Spinal cord (tissue), 10 donors: Measurements from ENCODE around the gene ADRM1. TPM values are rescaled to one million over a fixed set of nuclear protein-coding genes. Genes with fewer than 3 reads are reported as not detected.

ENCODE experiments used
- DNase-seq, 6 donors: peaks; one replicate each; pipeline versions ENCODE4 v3.0.0 to v3.0.0-alpha.2; 2013 to 2015; ENCODE audit warnings: low spot score in 6 of 6, low read depth in 4 of 6
- H3K27ac ChIP-seq: one replicate; pipeline ENCODE4 v1.5.1; 2013; ENCODE audit warnings: low read depth, low read length, control low read depth
- H3K27me3 ChIP-seq: one replicate; pipeline ENCODE4 v1.6.1; 2013; ENCODE audit warnings: low read length; ENCODE audit not compliant: control insufficient read depth, insufficient read depth
- H3K36me3 ChIP-seq: one replicate; pipeline ENCODE4 v1.6.1; 2013; ENCODE audit warnings: low read length; ENCODE audit not compliant: control insufficient read depth, insufficient read depth
- H3K4me1 ChIP-seq: one replicate; pipeline ENCODE4 v1.6.1; 2013; ENCODE audit warnings: low read length; ENCODE audit not compliant: control insufficient read depth, insufficient read depth
- H3K4me3 ChIP-seq: one replicate; pipeline ENCODE4 v1.5.1; 2013; ENCODE audit warnings: low read depth, low read length, control low read depth
- H3K9me3 ChIP-seq: one replicate; pipeline ENCODE4 v1.6.1; 2013; ENCODE audit warnings: low read length; ENCODE audit not compliant: control insufficient read depth, insufficient read depth
- WGBS: methylation state at CpG from one replicate; pipeline ENCODE4 v1.1.5; 2013; ENCODE audit warnings: missing lambda C conversion rate; ENCODE audit not compliant: insufficient coverage; 5-methylcytosine and 5-hydroxymethylcytosine counted together
- polyA plus RNA-seq, 2 donors: library from polyadenylated mRNA; unstranded; fragments of 120-200 nt; gene quantifications; one replicate each; pipeline ENCODE4 v1.2.1, GENCODE V29; 2013; ENCODE audit not compliant: insufficient read length in 2 of 2
- total RNA-seq, 2 donors: library from RNA; depleted of rRNA in 1 of 2; stranded (reverse); fragments of 120-200 nt in 1 of 2; fragments of >200 nt in 1 of 2; gene quantifications; one replicate each; pipeline versions ENCODE4 v1.2.3 to v1.2.4, GENCODE V29; 2013 to 2014
- donor health status: healthy.

The ADRM1 gene
- total and polyA plus RNA-seq, 4 donors, result 33.7 to 86.1 (median 80.3) TPM

GRCh38 chr20:62265365-62265764 lies 37.4 kb upstream of the ADRM1 start:
- H3K36me3 ChIP-seq, result peaks cover 73% of the 10 kb centered on the region

GRCh38 chr20:62266340-62266739 lies 36.5 kb upstream of the ADRM1 start:
- 97% methylated on average over 7 of the region's 10 CpGs for WGBS
- Histone ChIP-seq H3K9me3 (no peaks in the 10 kb centered on the region), H3K4me1 (no peaks in the 10 kb centered on the region), H3K36me3 (peaks cover 71% of the 10 kb centered on the region), H3K27me3 (no peaks in the 10 kb centered on the region), H3K27ac (no peak overlapping the region), H3K4me3 (no peak overlapping the region)
- no peak for DNase-seq

More at GRCh38 chr20:62265365-62265764, 37.4 kb upstream of the ADRM1 start:
- no peak overlapping the region for H3K27ac ChIP-seq
- H3K4me1 ChIP-seq, result no peaks in the 10 kb centered on the region
- no peak overlapping the region for H3K4me3 ChIP-seq
- no peaks in the 10 kb centered on the region for H3K27me3 ChIP-seq
- no peaks in the 10 kb centered on the region for H3K9me3 ChIP-seq
- no peak for DNase-seq
- WGBS, result no CpG with 5 or more reads among the region's 1 CpG

DNA sequence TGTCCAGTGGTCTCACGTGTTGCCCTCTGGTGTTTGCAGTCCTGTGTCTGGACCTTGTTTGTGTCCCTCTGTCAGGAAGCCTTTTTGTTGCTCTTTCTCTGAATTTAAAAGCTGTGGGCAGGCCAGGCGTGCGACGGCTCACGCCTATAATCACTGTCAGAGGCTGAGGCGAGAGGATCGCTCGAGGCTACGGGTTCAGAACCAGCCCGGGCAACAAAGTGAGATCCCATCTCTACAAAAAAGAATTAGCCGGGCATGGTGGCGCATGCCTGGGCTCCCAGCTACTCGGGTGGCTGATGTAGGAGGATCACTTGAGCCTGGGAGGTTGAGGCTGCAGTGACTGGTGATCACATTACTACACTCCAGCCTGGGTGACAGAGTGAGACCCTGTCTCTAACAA lies 35.9 kb upstream of the ADRM1 start:
- Histone ChIP-seq H3K27me3 (no peaks in the 10 kb centered on the region), H3K9me3 (no peaks in the 10 kb centered on the region), H3K36me3 (peaks cover 71% of the 10 kb centered on the region), H3K4me1 (no peaks in the 10 kb centered on the region), H3K4me3 (no peak overlapping the region), H3K27ac (no peak overlapping the region)
- 90% methylated on average over 9 of the region's 13 CpGs for WGBS
- no peak for DNase-seq

DNA sequence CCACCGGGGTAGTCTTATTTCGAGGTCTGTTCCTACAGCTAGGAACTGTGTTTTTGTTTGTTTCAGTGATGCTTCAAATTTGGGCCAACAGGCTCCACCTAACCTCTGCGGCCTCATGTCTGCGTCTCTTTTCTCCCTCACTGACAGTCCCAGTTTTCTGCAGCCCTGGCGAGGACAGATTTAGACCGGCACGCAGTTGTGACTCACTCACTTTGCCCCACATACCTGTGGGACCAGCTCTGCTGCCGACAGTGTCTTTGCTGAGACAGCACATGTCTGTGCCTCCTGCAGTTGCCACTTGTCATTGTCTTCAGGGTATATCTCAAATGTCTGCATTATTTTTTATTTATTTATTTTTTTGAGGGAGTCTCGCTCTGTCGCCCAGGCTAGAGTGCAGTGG lies 35.3 kb upstream of the ADRM1 start:
- no peaks in the 10 kb centered on the region for H3K9me3 ChIP-seq
- H3K4me3 ChIP-seq, result no peak overlapping the region
- no peaks in the 10 kb centered on the region for H3K4me1 ChIP-seq
- DNase-seq, result no peak
- H3K27me3 ChIP-seq, result no peaks in the 10 kb centered on the region
- H3K27ac ChIP-seq, result no peak overlapping the region
- H3K36me3 ChIP-seq, result peaks cover 71% of the 10 kb centered on the region
- WGBS, result 86% methylated on average over 5 of the region's 10 CpGs

- no peaks in the 10 kb centered on the region for H3K27me3 ChIP-seq
- H3K27ac ChIP-seq, result no peak overlapping the region
- H3K4me3 ChIP-seq, result no peak overlapping the region
- 94% methylated on average over 6 of the region's 7 CpGs for WGBS
- H3K9me3 ChIP-seq, result no peaks in the 10 kb centered on the region
- peaks cover 71% of the 10 kb centered on the region for H3K36me3 ChIP-seq
- no peaks in the 10 kb centered on the region for H3K4me1 ChIP-seq
- no peak for DNase-seq
Observed at GRCh38 chr20:62268228-62268900, 34.4 kb upstream of the ADRM1 start.

DNA sequence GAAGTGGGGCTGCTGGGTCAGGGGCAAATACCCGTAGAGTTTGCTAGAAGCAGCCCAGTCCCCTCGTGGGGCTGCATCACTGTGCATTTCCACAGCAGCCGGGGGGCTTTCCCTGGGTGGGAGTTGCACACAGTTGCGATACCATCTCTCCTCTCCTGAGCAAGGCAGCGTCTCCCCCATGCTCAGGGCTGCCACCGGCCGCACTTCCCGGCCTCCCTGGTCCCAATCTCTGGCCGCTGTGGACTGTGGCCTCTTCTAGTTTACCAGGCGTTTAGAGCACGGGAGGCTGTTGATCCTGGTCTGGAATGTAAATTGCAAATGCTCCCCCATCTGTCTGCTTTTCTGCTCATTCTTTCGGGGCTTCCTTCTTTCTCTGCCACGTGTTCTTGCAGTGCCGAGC lies 33.4 kb upstream of the ADRM1 start:
- H3K27me3 ChIP-seq, result no peaks in the 10 kb centered on the region
- no peak for DNase-seq
- no peak overlapping the region for H3K4me3 ChIP-seq
- no peaks in the 10 kb centered on the region for H3K9me3 ChIP-seq
- H3K4me1 ChIP-seq, result no peaks in the 10 kb centered on the region
- H3K27ac ChIP-seq, result no peak overlapping the region
- WGBS, result 82% methylated on average over 11 of the region's 14 CpGs
- H3K36me3 ChIP-seq, result peaks cover 62% of the 10 kb centered on the region

GRCh38 chr20:62269871-62270270 lies 32.9 kb upstream of the ADRM1 start:
- no peak for DNase-seq
- H3K4me3 ChIP-seq, result no peak overlapping the region
- H3K4me1 ChIP-seq, result no peaks in the 10 kb centered on the region
- no peaks in the 10 kb centered on the region for H3K9me3 ChIP-seq
- WGBS, result 91% methylated on average over 17 of the region's 17 CpGs
- no peaks in the 10 kb centered on the region for H3K27me3 ChIP-seq
- peaks cover 61% of the 10 kb centered on the region for H3K36me3 ChIP-seq
- no peak overlapping the region for H3K27ac ChIP-seq

- Histone ChIP-seq H3K4me1 (no peaks in the 10 kb centered on the region), H3K9me3 (no peaks in the 10 kb centered on the region), H3K4me3 (no peak overlapping the region), H3K27ac (no peak overlapping the region), H3K36me3 (peaks cover 56% of the 10 kb centered on the region), H3K27me3 (no peaks in the 10 kb centered on the region)
- WGBS, result 86% methylated on average over 10 of the region's 10 CpGs
- no peak for DNase-seq
Observed at GRCh38 chr20:62272200-62272599, 30.6 kb upstream of the ADRM1 start.

- H3K27me3 ChIP-seq, result no peaks in the 10 kb centered on the region
- H3K4me3 ChIP-seq, result no peak overlapping the region
- no peaks in the 10 kb centered on the region for H3K9me3 ChIP-seq
- H3K36me3 ChIP-seq, result peaks cover 57% of the 10 kb centered on the region
- WGBS, result 93% methylated on average over 18 of the region's 18 CpGs
- H3K4me1 ChIP-seq, result no peaks in the 10 kb centered on the region
- H3K27ac ChIP-seq, result no peak overlapping the region
- DNase-seq, result peak in 1 of 6 donors; percentile 47
Observed at GRCh38 chr20:62273416-62273815, 29.4 kb upstream of the ADRM1 start.

DNA sequence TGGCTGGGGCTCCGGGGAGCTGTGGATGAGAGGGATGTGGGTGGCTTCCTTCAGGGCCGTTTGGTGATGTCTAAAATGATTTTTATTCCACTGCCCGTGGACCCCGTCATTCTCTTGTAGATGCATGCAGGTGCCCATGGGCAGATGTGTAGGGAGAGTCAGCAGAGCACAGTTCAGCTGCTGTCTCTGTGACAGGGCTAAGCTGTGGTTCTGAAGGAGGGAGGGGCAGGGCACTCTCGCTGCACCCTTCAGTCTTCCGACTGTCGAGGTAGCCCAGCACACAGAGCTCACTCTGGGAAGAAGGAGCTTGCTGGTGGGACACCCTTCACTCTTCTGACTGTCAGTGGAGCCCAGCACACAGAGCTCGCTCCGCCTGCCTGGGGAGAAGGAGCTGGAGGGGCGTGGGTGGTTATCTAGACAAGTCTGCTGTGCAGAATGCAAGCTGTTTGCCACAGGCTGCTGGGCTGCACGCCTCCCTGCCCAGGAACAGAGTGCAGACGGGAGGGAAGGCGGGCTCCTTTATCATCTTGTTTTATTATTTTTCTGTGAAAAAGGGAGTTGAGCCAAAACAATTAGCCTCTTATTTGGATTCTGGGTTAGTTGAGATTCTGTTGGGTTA lies 28.4 kb upstream of the ADRM1 start:
- H3K27ac ChIP-seq, result no peak overlapping the region

More for the DNA sequence above, 28.4 kb upstream of the ADRM1 start:
- DNase-seq, result peak in 1 of 6 donors; percentile 39
- H3K4me1 ChIP-seq, result no peaks in the 10 kb centered on the region
- H3K27me3 ChIP-seq, result no peaks in the 10 kb centered on the region
- H3K9me3 ChIP-seq, result no peaks in the 10 kb centered on the region
- 78% methylated on average over 13 of the region's 13 CpGs for WGBS
- H3K4me3 ChIP-seq, result no peak overlapping the region
- H3K36me3 ChIP-seq, result peaks cover 58% of the 10 kb centered on the region
